Cardiac muscle cell (in vitro differentiated cells and primary cell): ENCODE results near the gene ABCD1. TPM values are rescaled to one million over a fixed set of nuclear protein-coding genes. Genes with fewer than 3 reads are reported as not detected.

Experiments
- DNase-seq, 2 donors: peaks; one replicate each; pipeline versions ENCODE4 v3.0.0 to v3.0.0-alpha.2; 2010 to 2017; ENCODE audit warnings: low read depth in 1 of 2, low spot score in 1 of 2
- H3K27ac ChIP-seq: fragments of 200-600 bp; sonication (generic); 2 replicates; pipeline ENCODE4 v1.5.1; 2016
- H3K27me3 ChIP-seq: fragments of 200-600 bp; sonication (generic); 2 replicates; pipeline ENCODE4 v1.6.0; 2016; ENCODE audit warnings: control low read depth
- H3K36me3 ChIP-seq: fragments of 200-600 bp; sonication (generic); 2 replicates; pipeline ENCODE4 v1.5.1; 2016; ENCODE audit warnings: control low read depth
- H3K4me1 ChIP-seq: fragments of 200-600 bp; sonication (generic); 2 replicates; pipeline ENCODE4 v1.8.1; 2017; ENCODE audit warnings: low read depth, mild to moderate bottlenecking, mixed run types
- H3K4me3 ChIP-seq: fragments of 200-600 bp; sonication (generic); 2 replicates; pipeline ENCODE4 v1.5.1; 2016; ENCODE audit warnings: mild to moderate bottlenecking
- H3K9me3 ChIP-seq: fragments of 200-600 bp; sonication (generic); 2 replicates; pipeline ENCODE4 v1.5.1; 2017; ENCODE audit warnings: low read depth, mild to moderate bottlenecking, control low read depth
- CTCF ChIP-seq: IDR thresholded peaks from 2 replicates; pipeline ENCODE4 v1.5.1; 2012; ENCODE audit warnings: low read depth, mild to moderate bottlenecking, low read length
- polyA plus RNA-seq: library from polyadenylated mRNA; unstranded; fragments of >200 nt; fragmentation: Nextera tagmentation; extraction: Ambion mirVana; gene quantifications from 2 replicates; pipeline ENCODE4 v1.2.1, GENCODE V29; 2016
- total RNA-seq: library from RNA; depleted of rRNA; stranded (reverse); fragments of >200 nt; gene quantifications from 2 replicates; pipeline ENCODE4 v1.2.3, GENCODE V29; 2016

The ABCD1 gene
- total and polyA plus RNA-seq, 2 experiments from 2014 or later, result 14.6 to 28.7 TPM

- no peak for TF ChIP-seq CTCF
- Histone ChIP-seq H3K27ac (no peak overlapping the region), H3K36me3 (peaks cover 12% of the 10 kb centered on the region), H3K27me3 (no peaks in the 10 kb centered on the region), H3K9me3 (no peaks in the 10 kb centered on the region), H3K4me1 (no peaks in the 10 kb centered on the region), H3K4me3 (no peak overlapping the region)
- no peak for DNase-seq
Measured at GRCh38 chrX:153719238-153719637, 5.4 kb upstream of the ABCD1 start.

- no peak for TF ChIP-seq CTCF
- no peaks in the 10 kb centered on the region for H3K9me3 ChIP-seq
- no peak overlapping the region for H3K27ac ChIP-seq
- peaks cover 12% of the 10 kb centered on the region for H3K36me3 ChIP-seq
- H3K4me1 ChIP-seq, result no peaks in the 10 kb centered on the region
- H3K27me3 ChIP-seq, result no peaks in the 10 kb centered on the region
- H3K4me3 ChIP-seq, result no peak overlapping the region
- DNase-seq, result no peak
Measured at GRCh38 chrX:153719701-153720100, 5.0 kb upstream of the ABCD1 start.

GRCh38 chrX:153722704-153723350 is 1.8 kb upstream of the ABCD1 start:
- TF ChIP-seq CTCF, result no peak
- DNase-seq, result no peak
- Histone ChIP-seq H3K4me1 (peaks cover 16% of the 10 kb centered on the region), H3K4me3 (peak overlapping the region; percentile 46), H3K27ac (peak overlapping the region; percentile 89), H3K27me3 (no peaks in the 10 kb centered on the region), H3K9me3 (no peaks in the 10 kb centered on the region), H3K36me3 (peaks cover 8% of the 10 kb centered on the region)

- H3K36me3 ChIP-seq, result peaks cover 8% of the 10 kb centered on the region
- peak; percentile 43 to 56 for DNase-seq
- peaks cover 16% of the 10 kb centered on the region for H3K4me1 ChIP-seq
- no peaks in the 10 kb centered on the region for H3K27me3 ChIP-seq
- H3K27ac ChIP-seq, result peak overlapping the region; percentile 89
- H3K4me3 ChIP-seq, result peak overlapping the region; percentile 46
- peak; percentile 39 for TF ChIP-seq CTCF
- no peaks in the 10 kb centered on the region for H3K9me3 ChIP-seq
Measured at GRCh38 chrX:153723351-153724251, 1.1 kb upstream of the ABCD1 start.

- H3K9me3 ChIP-seq, result no peaks in the 10 kb centered on the region
- no peaks in the 10 kb centered on the region for H3K27me3 ChIP-seq
- H3K4me3 ChIP-seq, result peak overlapping the region; percentile 46
- H3K4me1 ChIP-seq, result peaks cover 16% of the 10 kb centered on the region
- peak overlapping the region; percentile 89 for H3K27ac ChIP-seq
- no peak for DNase-seq
- H3K36me3 ChIP-seq, result peaks cover 3% of the 10 kb centered on the region
- TF ChIP-seq CTCF, result no peak
Measured at GRCh38 chrX:153725039-153725831, 579 bp downstream of the ABCD1 start.
